Testis (tissue), 2 donors: ENCODE data around the gene ZNF641.

Experiments
- POLR2A ChIP-seq: fragments of 450-650 bp; IDR thresholded peaks from one replicate; pipeline ENCODE4 v1.6.1; 2017; ENCODE audit warnings: antibody characterized with exemption, mild to moderate bottlenecking, moderate library complexity
- TF ChIP-seq, protein P1 (sequence below), 3 experiments: fragments of 450-650 bp in 2 of 3; fragments of 200-600 bp in 1 of 3; sonication (generic) in 1 of 3; IDR thresholded peaks; one replicate each; pipeline ENCODE4 v1.5.1; 2016 to 2019; ENCODE audit warnings: antibody characterized with exemption in 3 of 3, mild to moderate bottlenecking in 2 of 3, moderate library complexity in 1 of 3

DNA sequence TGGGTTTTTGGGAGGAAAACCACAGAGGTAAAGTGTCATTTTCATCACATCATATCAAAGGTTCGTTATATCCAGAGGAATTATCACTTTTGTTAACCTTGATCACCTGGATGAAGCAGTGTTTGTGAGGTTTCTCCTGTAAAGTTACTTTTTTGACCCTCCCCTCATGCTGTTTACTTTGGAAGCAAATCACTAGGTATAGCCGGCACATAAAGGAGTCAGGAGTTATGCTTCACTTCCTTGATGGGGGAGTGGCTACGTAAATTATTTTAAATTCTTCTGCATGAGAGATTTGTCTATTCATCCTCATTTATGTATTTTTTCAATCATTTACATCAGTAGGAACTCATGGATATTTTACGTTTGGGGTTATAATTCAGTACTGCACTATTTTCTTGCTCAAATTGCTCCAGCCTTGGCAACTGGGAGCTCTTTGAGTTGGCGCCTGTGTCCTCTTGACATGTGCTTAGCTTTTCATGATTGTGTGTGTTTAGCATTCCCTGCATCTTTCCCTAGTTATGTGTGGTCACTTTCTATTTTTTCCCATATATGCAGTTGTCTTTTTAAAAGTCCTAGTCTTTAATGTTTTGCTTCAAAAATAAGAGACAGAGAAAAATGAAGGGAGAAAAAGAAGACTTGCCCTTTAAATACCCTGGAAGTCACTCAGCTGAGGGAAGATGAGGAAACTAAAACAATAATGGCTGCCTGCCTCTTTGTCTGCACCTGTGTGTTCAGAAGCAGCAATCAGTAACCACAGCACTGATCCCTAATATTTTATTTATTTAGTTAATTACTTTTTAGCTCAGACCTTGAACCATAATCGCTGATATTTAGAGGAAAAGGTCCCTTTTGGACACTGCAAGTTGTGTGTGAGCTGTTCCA, 62.1 kb downstream of the ZNF641 start:
- TF ChIP-seq, protein P1, sequence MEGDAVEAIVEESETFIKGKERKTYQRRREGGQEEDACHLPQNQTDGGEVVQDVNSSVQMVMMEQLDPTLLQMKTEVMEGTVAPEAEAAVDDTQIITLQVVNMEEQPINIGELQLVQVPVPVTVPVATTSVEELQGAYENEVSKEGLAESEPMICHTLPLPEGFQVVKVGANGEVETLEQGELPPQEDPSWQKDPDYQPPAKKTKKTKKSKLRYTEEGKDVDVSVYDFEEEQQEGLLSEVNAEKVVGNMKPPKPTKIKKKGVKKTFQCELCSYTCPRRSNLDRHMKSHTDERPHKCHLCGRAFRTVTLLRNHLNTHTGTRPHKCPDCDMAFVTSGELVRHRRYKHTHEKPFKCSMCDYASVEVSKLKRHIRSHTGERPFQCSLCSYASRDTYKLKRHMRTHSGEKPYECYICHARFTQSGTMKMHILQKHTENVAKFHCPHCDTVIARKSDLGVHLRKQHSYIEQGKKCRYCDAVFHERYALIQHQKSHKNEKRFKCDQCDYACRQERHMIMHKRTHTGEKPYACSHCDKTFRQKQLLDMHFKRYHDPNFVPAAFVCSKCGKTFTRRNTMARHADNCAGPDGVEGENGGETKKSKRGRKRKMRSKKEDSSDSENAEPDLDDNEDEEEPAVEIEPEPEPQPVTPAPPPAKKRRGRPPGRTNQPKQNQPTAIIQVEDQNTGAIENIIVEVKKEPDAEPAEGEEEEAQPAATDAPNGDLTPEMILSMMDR (IDR thresholded peaks at IDR 0.05) = no peak
- no peak for TF ChIP-seq POLR2A
